Heart left ventricle (tissue), 13 donors: ENCODE results near the gene LRRC53.

Experiments
- POLR2A ChIP-seq, 2 donors: fragments of 450-650 bp; IDR thresholded peaks; one replicate each; pipeline ENCODE4 v1.6.1; 2017; ENCODE audit warnings: antibody characterized with exemption in 2 of 2, mild to moderate bottlenecking in 2 of 2, moderate library complexity in 2 of 2
- TF ChIP-seq, protein P1 (sequence below), 12 donors: fragments of 200-600 bp; sonication (generic) in 4 of 12; IDR thresholded peaks; one replicate each; pipeline versions ENCODE4 v1.5.0 to v1.8.0; 2018 to 2022; ENCODE audit warnings: antibody characterized with exemption in 12 of 12, mild to moderate bottlenecking in 5 of 12
- donor health status: ischemic (EF 13 %, LVEDD 7.1; RV severe dilation, severe dysfunction).
- donor health status: DM: no; HTN: yes; CAD: no.
- donor health status: DM: no; HTN: no; CAD: no.
- donor health status: ischemic (EF 25% LVEDD 6.9; RV normal size, moderate dysfunction).
- donor health status: ischemic (EF 25% LVEDD 5.7; RV mildly dilated, moderate dysfunction).
- donor health status: ischemic (EF 35%, LVEDD 5.7; RV mildly dilated, moderate dysfunction).
- donor health status: nonischemic (EF 11% LVEDD 7.7; RV severe dilation, severe dysfunction).
- donor health status: DM: yes; HTN: yes; CAD: no.
- donor health status: PGD.
- donor health status: ischemic (EF 29% LVEDD 5.4; RV normal size, mild dysfunction).
- donor health status: nonischemic (EF 23%, LVEDD 6.1; RV moderate dilation, normal function).

DNA sequence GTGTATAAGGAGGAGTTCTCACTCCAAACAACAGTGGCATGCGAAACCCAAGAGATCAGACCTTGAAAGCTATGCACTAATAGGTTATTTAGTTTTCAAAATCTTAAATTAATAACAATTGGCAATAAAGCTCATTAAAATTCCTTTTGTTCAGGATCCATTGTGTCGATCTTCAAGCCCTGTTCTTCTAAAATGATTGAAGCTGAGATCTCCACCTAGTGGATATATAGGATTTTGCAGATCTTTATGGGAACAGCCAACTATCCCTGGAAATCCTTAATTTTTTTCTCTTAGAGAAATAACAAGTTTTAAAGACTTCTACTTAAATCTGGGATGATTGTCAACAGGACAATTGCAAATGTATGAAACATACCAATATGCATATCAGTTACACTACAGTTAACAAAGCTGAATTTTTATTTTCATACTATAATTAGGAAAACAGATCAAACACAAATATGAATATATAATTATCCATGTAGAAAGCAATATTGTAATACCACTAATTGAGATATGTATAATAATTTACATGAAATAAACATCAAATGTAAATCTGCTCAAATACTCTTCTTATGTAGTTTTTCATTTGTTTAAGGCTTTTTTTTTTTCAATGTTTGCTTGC is 43.3 kb downstream of the LRRC53 start:
- TF ChIP-seq POLR2A (IDR thresholded peaks at IDR 0.05): no peak
- TF ChIP-seq, protein P1, sequence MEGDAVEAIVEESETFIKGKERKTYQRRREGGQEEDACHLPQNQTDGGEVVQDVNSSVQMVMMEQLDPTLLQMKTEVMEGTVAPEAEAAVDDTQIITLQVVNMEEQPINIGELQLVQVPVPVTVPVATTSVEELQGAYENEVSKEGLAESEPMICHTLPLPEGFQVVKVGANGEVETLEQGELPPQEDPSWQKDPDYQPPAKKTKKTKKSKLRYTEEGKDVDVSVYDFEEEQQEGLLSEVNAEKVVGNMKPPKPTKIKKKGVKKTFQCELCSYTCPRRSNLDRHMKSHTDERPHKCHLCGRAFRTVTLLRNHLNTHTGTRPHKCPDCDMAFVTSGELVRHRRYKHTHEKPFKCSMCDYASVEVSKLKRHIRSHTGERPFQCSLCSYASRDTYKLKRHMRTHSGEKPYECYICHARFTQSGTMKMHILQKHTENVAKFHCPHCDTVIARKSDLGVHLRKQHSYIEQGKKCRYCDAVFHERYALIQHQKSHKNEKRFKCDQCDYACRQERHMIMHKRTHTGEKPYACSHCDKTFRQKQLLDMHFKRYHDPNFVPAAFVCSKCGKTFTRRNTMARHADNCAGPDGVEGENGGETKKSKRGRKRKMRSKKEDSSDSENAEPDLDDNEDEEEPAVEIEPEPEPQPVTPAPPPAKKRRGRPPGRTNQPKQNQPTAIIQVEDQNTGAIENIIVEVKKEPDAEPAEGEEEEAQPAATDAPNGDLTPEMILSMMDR (IDR thresholded peaks at IDR 0.05): peak; percentile 39 to 75 (median 61)
